Caco-2 (cell line): ENCODE measurements around the gene TRIM72. TPM values are rescaled to one million over a fixed set of nuclear protein-coding genes. Genes with fewer than 3 reads are reported as not detected.
"Not testable (repeated sequence)": the region's sequence is repeated elsewhere in the genome, so short reads cannot be mapped to it uniquely, and the experiment has no call there.

Source experiments
- BruUV-seq: library from RNA; stranded (reverse); fragments of 400-500 nt; replicated peaks from 2 replicates; lab custom pipeline; 2021; lab: Mats Ljungman, UMichigan
- CTCF ChIA-PET: fragments of 300-600 bp; sonication (Branson Sonifier 250); formaldehyde crosslinking; loops from one replicate; lab custom pipeline; 2022; ENCODE audit warnings: antibody characterized with exemption; lab: Charles Lee
- POLR2A ChIA-PET: fragments of 300-600 bp; sonication (Branson Sonifier 250); formaldehyde crosslinking; loops from one replicate; lab custom pipeline; 2022; ENCODE audit warnings: antibody characterized with exemption; lab: Charles Lee
- DNase-seq, 2 experiments: peaks; one replicate each; pipeline versions ENCODE4 v3.0.0 to v3.0.0-alpha.2; 2020 to 2022
- H3K27me3 ChIP-seq: replicated peaks from 2 replicates; pipeline ENCODE4 v1.6.0; 2011; ENCODE audit warnings: low read length; ENCODE audit not compliant: control insufficient read depth, insufficient read depth
- H3K36me3 ChIP-seq: 2 replicates; pipeline ENCODE4 v1.5.1; 2011; ENCODE audit warnings: low read length; ENCODE audit not compliant: control insufficient read depth, insufficient read depth
- H3K4me1 ChIP-seq: fragments of 250-450 bp; sonication (Bioruptor Pico); 2 replicates; pipeline ENCODE4 v1.5.1; 2020; ENCODE audit warnings: mild to moderate bottlenecking
- H3K4me3 ChIP-seq: 2 replicates; pipeline ENCODE4 v1.5.1; 2011; ENCODE audit warnings: low read depth, mild to moderate bottlenecking, control low read depth, low read length
- H3K9me3 ChIP-seq: fragments of 250-450 bp; sonication (Bioruptor Pico); 2 replicates; pipeline ENCODE4 v1.5.1; 2020; ENCODE audit warnings: mild to moderate bottlenecking, moderate library complexity
- H3K27ac Mint-ChIP-seq: one replicate; pipeline ENCODE4 v1.8.0; 2022; ENCODE audit warnings: mixed read lengths; ENCODE audit not compliant: unreplicated experiment
- H3K27me3 Mint-ChIP-seq: one replicate; pipeline ENCODE4 v1.8.0; 2022; ENCODE audit warnings: mixed read lengths; ENCODE audit not compliant: insufficient read depth, unreplicated experiment
- H3K36me3 Mint-ChIP-seq: one replicate; pipeline ENCODE4 v1.8.0; 2022; ENCODE audit warnings: mild to moderate bottlenecking, mixed read lengths; ENCODE audit not compliant: insufficient read depth, unreplicated experiment
- H3K4me1 Mint-ChIP-seq: one replicate; pipeline ENCODE4 v1.8.0; 2022; ENCODE audit warnings: low read depth, mixed read lengths; ENCODE audit not compliant: unreplicated experiment
- H3K4me3 Mint-ChIP-seq: one replicate; pipeline ENCODE4 v1.8.0; 2022; ENCODE audit warnings: mild to moderate bottlenecking, moderate library complexity, mixed read lengths; ENCODE audit not compliant: unreplicated experiment
- H3K9me3 Mint-ChIP-seq: one replicate; pipeline ENCODE4 v1.8.0; 2022; ENCODE audit warnings: mixed read lengths; ENCODE audit not compliant: unreplicated experiment
- CTCF ChIP-seq, 2 experiments: fragments of 200-600 bp in 1 of 2; IDR thresholded peaks; 1 replicate in 1 of 2; 2 replicates in 1 of 2; pipeline versions ENCODE4 v1.5.1 to v1.8.0; 2011 to 2022; ENCODE audit warnings: antibody characterized with exemption in 1 of 2, control low read depth in 1 of 2, inconsistent platforms in 1 of 2, low read depth in 1 of 2, low read length in 1 of 2, mild to moderate bottlenecking in 1 of 2, moderate library complexity in 1 of 2; ENCODE audit not compliant: insufficient read depth in 1 of 2, severe bottlenecking in 1 of 2, unreplicated experiment in 1 of 2
- intact Hi-C: fragments of 100-400 bp; cut with micrococcal nuclease; formaldehyde crosslinking; loops from one replicate; pipeline ENCODE4 v1.10.0; 2022; ENCODE audit not compliant: unreplicated experiment
- total RNA-seq: library from RNA; stranded (reverse); gene quantifications from 2 replicates; pipeline ENCODE4 v1.2.3, GENCODE V29; 2022

The TRIM72 gene
- total RNA-seq, 1 experiment from 2014 or later, result 0.07 TPM

- Mint-ChIP-seq H3K27ac (peak overlapping the region; percentile 30), H3K4me3 (no peak overlapping the region), H3K4me1 (peaks cover 22% of the 10 kb centered on the region), H3K27me3 (no peaks in the 10 kb centered on the region), H3K36me3 (peaks cover 82% of the 10 kb centered on the region), H3K9me3 (no peaks in the 10 kb centered on the region)
- H3K4me1 ChIP-seq, result no peaks in the 10 kb centered on the region; the same call in 1 of the 2 replicates
- no peak overlapping the region for H3K4me3 ChIP-seq
- no TSS peak for BruUV-seq
- no peaks in the 10 kb centered on the region for H3K27me3 ChIP-seq
- peaks cover 1% of the 10 kb centered on the region; the same call in 1 of the 2 replicates for H3K36me3 ChIP-seq
- intact Hi-C loops, result no loop called here
- CTCF ChIA-PET, result no interaction called here
- no peak for TF ChIP-seq CTCF (IDR thresholded peaks at IDR 0.05; ENCODE audit: insufficient read depth in 1 of 2, low read depth in 1 of 2, low read length in 1 of 2, severe bottlenecking in 1 of 2, unreplicated experiment in 1 of 2)
- H3K9me3 ChIP-seq, result no peaks in the 10 kb centered on the region
- no peak for DNase-seq
- POLR2A ChIA-PET, result no interaction called here
These were observed 15.6 kb upstream of the TRIM72 start for GRCh38 chr16:31198207-31198882.

GRCh38 chr16:31199430-31200041 lies 14.4 kb upstream of the TRIM72 start:
- Histone ChIP-seq H3K27me3 (no peaks in the 10 kb centered on the region), H3K36me3 (no peaks in the 10 kb centered on the region; the same call in 1 of the 2 replicates), H3K9me3 (no peaks in the 10 kb centered on the region), H3K4me1 (no peaks in the 10 kb centered on the region; the same call in 1 of the 2 replicates), H3K4me3 (no peak overlapping the region)
- H3K27ac Mint-ChIP-seq, result peak overlapping the region; percentile 30
- POLR2A ChIA-PET, result no interaction called here
- no peak for TF ChIP-seq CTCF (IDR thresholded peaks at IDR 0.05; ENCODE audit: insufficient read depth in 1 of 2, low read depth in 1 of 2, low read length in 1 of 2, severe bottlenecking in 1 of 2, unreplicated experiment in 1 of 2)
- intact Hi-C loops, result loop anchor here (5.0 to 10.0 kb wide), 2 partner anchors 95 to 243 kb away; partner anchors contain the start of gene ZNF843
- DNase-seq, result no peak
- no TSS peak for BruUV-seq
- H3K4me1 Mint-ChIP-seq, result peaks cover 22% of the 10 kb centered on the region
- CTCF ChIA-PET, result interaction anchor here (0.5 to 1.0 kb wide), 2 partner anchors 43 to 57 kb away, joined by 3 read pairs; no protein-coding TSS in a partner anchor
- H3K4me3 Mint-ChIP-seq, result no peak overlapping the region
- no peaks in the 10 kb centered on the region for H3K9me3 Mint-ChIP-seq
- peaks cover 77% of the 10 kb centered on the region for H3K36me3 Mint-ChIP-seq
- H3K27me3 Mint-ChIP-seq, result no peaks in the 10 kb centered on the region

GRCh38 chr16:31200111-31200510 lies 13.8 kb upstream of the TRIM72 start:
- not testable (repeated sequence) for H3K9me3 Mint-ChIP-seq, H3K4me3 Mint-ChIP-seq, H3K27me3 ChIP-seq, H3K4me1 ChIP-seq, H3K36me3 ChIP-seq, BruUV-seq, H3K9me3 ChIP-seq, H3K27me3 Mint-ChIP-seq, DNase-seq, H3K4me3 ChIP-seq
- ChIA-PET POLR2A (interaction anchor here (0.6 kb wide), 1 partner anchor 20 kb away, joined by 3 read pairs; no protein-coding TSS in a partner anchor), CTCF (interaction anchor here (0.5 to 1.0 kb wide), 2 partner anchors 43 to 58 kb away, joined by 3 read pairs; no protein-coding TSS in a partner anchor)
- Mint-ChIP-seq H3K4me1 (peaks cover 22% of the 10 kb centered on the region), H3K27ac (peak overlapping the region; percentile 30), H3K36me3 (peaks cover 71% of the 10 kb centered on the region)
- intact Hi-C loops, result loop anchor here (5.0 to 10.0 kb wide), 2 partner anchors 95 to 242 kb away; partner anchors contain the start of gene ZNF843
